ENCODE results near the gene TBCA.

Gene TBCA

GRCh38 chr5:77641397-77641943, 134.7 kb downstream of the TBCA start:
- no peak for DNase-seq
